ENCODE results near the gene TSPAN15.

TSPAN15 gene

GRCh38 chr10:69499726-69500689 is 48.7 kb downstream of the TSPAN15 start:
- H3K4me3 ChIP-seq (ENCODE audit: low read depth, low read length): no peak overlapping the region

GRCh38 chr10:69500864-69501468 is 49.7 kb downstream of the TSPAN15 start:
- H3K4me3 ChIP-seq (ENCODE audit: low read depth, low read length): no peak overlapping the region

GRCh38 chr10:69501657-69502056 is 50.4 kb downstream of the TSPAN15 start:
- H3K4me3 ChIP-seq (ENCODE audit: low read depth, low read length): no peak overlapping the region

GRCh38 chr10:69502589-69502988 is 51.3 kb downstream of the TSPAN15 start:
- no peak overlapping the region for H3K4me3 ChIP-seq (ENCODE audit: low read depth, low read length)

GRCh38 chr10:69503001-69503895 is 52.0 kb downstream of the TSPAN15 start:
- no peak overlapping the region for H3K4me3 ChIP-seq (ENCODE audit: low read depth, low read length)

GRCh38 chr10:69503896-69504265 is 52.6 kb downstream of the TSPAN15 start:
- H3K4me3 ChIP-seq (ENCODE audit: low read depth, low read length): no peak overlapping the region

GRCh38 chr10:69504576-69505250 is 53.4 kb downstream of the TSPAN15 start:
- H3K4me3 ChIP-seq (ENCODE audit: low read depth, low read length): no peak overlapping the region

GRCh38 chr10:69505636-69506318 is 54.5 kb downstream of the TSPAN15 start:
- H3K4me3 ChIP-seq (ENCODE audit: low read depth, low read length): no peak overlapping the region

GRCh38 chr10:69506487-69506833 is 55.2 kb downstream of the TSPAN15 start:
- no peak overlapping the region for H3K4me3 ChIP-seq (ENCODE audit: low read depth, low read length)

- H3K4me3 ChIP-seq (ENCODE audit: low read depth, low read length): no peak overlapping the region
These were observed 55.8 kb downstream of the TSPAN15 start for GRCh38 chr10:69506834-69507713.

GRCh38 chr10:69508738-69509340 is 57.6 kb downstream of the TSPAN15 start:
- H3K4me3 ChIP-seq (ENCODE audit: low read depth, low read length): no peak overlapping the region

- no peak overlapping the region for H3K4me3 ChIP-seq (ENCODE audit: low read depth, low read length)
These were observed 61.6 kb downstream of the TSPAN15 start for GRCh38 chr10:69512901-69513300.

GRCh38 chr10:69513617-69514016 is 62.4 kb downstream of the TSPAN15 start:
- H3K4me3 ChIP-seq (ENCODE audit: low read depth, low read length): no peak overlapping the region

- H3K4me3 ChIP-seq (ENCODE audit: low read depth, low read length): no peak overlapping the region
These were observed 64.5 kb downstream of the TSPAN15 start for GRCh38 chr10:69515699-69516259.

GRCh38 chr10:69516316-69516715 is 65.1 kb downstream of the TSPAN15 start:
- no peak overlapping the region for H3K4me3 ChIP-seq (ENCODE audit: low read depth, low read length)

GRCh38 chr10:69516796-69517195 is 65.5 kb downstream of the TSPAN15 start:
- H3K4me3 ChIP-seq (ENCODE audit: low read depth, low read length): no peak overlapping the region

- no peak overlapping the region for H3K4me3 ChIP-seq (ENCODE audit: low read depth, low read length)
These were observed 66.1 kb downstream of the TSPAN15 start for GRCh38 chr10:69517271-69517848.

- H3K4me3 ChIP-seq (ENCODE audit: low read depth, low read length): no peak overlapping the region
These were observed 76.7 kb downstream of the TSPAN15 start for GRCh38 chr10:69527961-69528360.

All from iPS-11a (cell line).